Prostate gland (tissue), 2 donors: ENCODE data around the gene TSPYL4. TPM values are rescaled to one million over a fixed set of nuclear protein-coding genes. Genes with fewer than 3 reads are reported as not detected.
A peak's percentile ranks its signal among the peaks of the same experiment; 100 is the strongest.

Experiments
- DNase-seq: peaks from one replicate; pipeline ENCODE4 v3.0.0-alpha.2; 2019; ENCODE audit warnings: low spot score
- H3K27ac ChIP-seq, 2 donors: fragments of 200-600 bp; sonication (generic); 2 replicates each; pipeline ENCODE4 v1.5.1; 2017 to 2019
- H3K27me3 ChIP-seq: fragments of 200-600 bp; sonication (generic); replicated peaks from 2 replicates; pipeline ENCODE4 v1.5.1; 2019; ENCODE audit not compliant: insufficient read depth
- H3K36me3 ChIP-seq, 2 donors: fragments of 200-600 bp; sonication (generic); 1 replicate in 1 of 2; 2 replicates in 1 of 2; pipeline versions ENCODE4 v1.5.1 to v1.8.1; 2017 to 2019
- H3K4me1 ChIP-seq: fragments of 200-600 bp; sonication (generic); replicated peaks from 2 replicates; pipeline ENCODE4 v1.5.1; 2019
- H3K4me3 ChIP-seq, 2 donors: fragments of 200-600 bp; sonication (generic); 2 replicates each; pipeline ENCODE4 v1.5.1; 2017 to 2019
- H3K9me3 ChIP-seq: fragments of 200-600 bp; sonication (generic); 2 replicates; pipeline ENCODE4 v1.5.1; 2017
- POLR2A ChIP-seq: fragments of 450-650 bp; IDR thresholded peaks from one replicate; pipeline ENCODE4 v1.6.1; 2016; ENCODE audit warnings: antibody characterized with exemption, mild to moderate bottlenecking
- POLR2AphosphoS5 ChIP-seq: sonication (generic); formaldehyde crosslinking; IDR thresholded peaks from one replicate; pipeline ENCODE4 v1.6.1; 2017; ENCODE audit warnings: antibody characterized with exemption
- WGBS: methylation state at CpG from one replicate; pipeline ENCODE4 v1.1.5; 2018; 5-methylcytosine and 5-hydroxymethylcytosine counted together
- intact Hi-C: fragments of 100-400 bp; cut with DNase I; formaldehyde crosslinking; loops from one replicate; pipeline ENCODE4 v1.14.2; 2022
- total RNA-seq, 2 donors: library from RNA; depleted of rRNA; stranded (reverse); fragments of >200 nt; gene quantifications; one replicate each; pipeline ENCODE4 v1.1.0, GENCODE V29; 2016
- TF ChIP-seq, protein P1 (sequence below), 4 experiments: fragments of 200-600 bp in 2 of 4; fragments of 450-650 bp in 2 of 4; sonication (generic) in 2 of 4; IDR thresholded peaks; 1 replicate in 3 of 4; 2 replicates in 1 of 4; pipeline ENCODE4 v1.5.1; 2016 to 2019; ENCODE audit warnings: antibody characterized with exemption in 4 of 4, mild to moderate bottlenecking in 2 of 4, moderate library complexity in 2 of 4

TSPYL4 gene
- total RNA-seq, 2 donors from 2014 or later, result 26.0 to 33.7 TPM

DNA sequence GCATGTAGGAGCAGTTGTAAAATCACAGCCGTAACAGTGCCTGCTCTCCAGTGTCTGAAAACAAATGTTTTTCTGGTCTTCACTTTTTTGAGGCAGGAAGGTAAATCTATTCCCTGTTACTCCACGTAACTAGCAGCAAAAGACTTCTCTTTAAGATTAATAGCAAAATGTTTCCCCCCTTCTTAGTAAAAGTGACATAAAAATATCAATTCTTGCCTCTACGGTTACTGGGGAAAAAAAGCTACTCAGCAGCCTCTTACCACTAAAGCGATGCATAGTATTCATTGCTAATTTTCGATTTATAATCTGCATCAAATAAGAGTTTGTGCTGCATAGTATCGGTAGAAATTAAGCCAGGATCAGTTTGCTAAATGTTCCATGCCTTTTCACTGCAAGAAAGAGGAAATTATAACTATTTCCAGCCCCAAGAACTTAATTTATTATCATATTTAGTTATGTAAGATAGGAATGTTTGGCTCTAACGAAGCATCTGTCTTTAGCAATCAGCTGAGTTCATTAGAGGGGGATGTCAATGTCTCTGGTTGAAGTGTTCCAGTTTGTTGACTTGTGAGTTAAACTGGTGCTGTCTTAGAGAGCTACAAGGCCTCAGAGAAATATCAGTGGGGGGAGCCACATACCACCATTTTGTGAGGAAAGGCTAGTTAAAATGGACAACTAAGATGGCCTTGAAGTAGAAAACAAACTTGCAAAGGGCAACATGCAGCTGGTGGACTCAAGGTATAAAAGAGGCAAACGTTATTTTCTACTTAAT, 26.5 kb upstream of the TSPYL4 start:
- no peaks in the 10 kb centered on the region for H3K9me3 ChIP-seq
- H3K36me3 ChIP-seq, result no peaks in the 10 kb centered on the region
- intact Hi-C loops, result loop anchor here (5.0 to 10.0 kb wide), 2 partner anchors 254 to 292 kb away; partner anchors contain the start of gene RWDD1
- TF ChIP-seq, protein P1, sequence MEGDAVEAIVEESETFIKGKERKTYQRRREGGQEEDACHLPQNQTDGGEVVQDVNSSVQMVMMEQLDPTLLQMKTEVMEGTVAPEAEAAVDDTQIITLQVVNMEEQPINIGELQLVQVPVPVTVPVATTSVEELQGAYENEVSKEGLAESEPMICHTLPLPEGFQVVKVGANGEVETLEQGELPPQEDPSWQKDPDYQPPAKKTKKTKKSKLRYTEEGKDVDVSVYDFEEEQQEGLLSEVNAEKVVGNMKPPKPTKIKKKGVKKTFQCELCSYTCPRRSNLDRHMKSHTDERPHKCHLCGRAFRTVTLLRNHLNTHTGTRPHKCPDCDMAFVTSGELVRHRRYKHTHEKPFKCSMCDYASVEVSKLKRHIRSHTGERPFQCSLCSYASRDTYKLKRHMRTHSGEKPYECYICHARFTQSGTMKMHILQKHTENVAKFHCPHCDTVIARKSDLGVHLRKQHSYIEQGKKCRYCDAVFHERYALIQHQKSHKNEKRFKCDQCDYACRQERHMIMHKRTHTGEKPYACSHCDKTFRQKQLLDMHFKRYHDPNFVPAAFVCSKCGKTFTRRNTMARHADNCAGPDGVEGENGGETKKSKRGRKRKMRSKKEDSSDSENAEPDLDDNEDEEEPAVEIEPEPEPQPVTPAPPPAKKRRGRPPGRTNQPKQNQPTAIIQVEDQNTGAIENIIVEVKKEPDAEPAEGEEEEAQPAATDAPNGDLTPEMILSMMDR (IDR thresholded peaks at IDR 0.05), result no peak
- no peak for TF ChIP-seq POLR2AphosphoS5
- TF ChIP-seq POLR2A, result no peak
- WGBS, result 4% methylated on average over 8 of the region's 8 CpGs
- peak overlapping the region; percentile 82 to 91 for H3K4me3 ChIP-seq
- DNase-seq, result no peak
- peaks cover 7% of the 10 kb centered on the region for H3K4me1 ChIP-seq
- no peaks in the 10 kb centered on the region for H3K27me3 ChIP-seq
- H3K27ac ChIP-seq, result peak overlapping the region; percentile 92 to 99

DNA sequence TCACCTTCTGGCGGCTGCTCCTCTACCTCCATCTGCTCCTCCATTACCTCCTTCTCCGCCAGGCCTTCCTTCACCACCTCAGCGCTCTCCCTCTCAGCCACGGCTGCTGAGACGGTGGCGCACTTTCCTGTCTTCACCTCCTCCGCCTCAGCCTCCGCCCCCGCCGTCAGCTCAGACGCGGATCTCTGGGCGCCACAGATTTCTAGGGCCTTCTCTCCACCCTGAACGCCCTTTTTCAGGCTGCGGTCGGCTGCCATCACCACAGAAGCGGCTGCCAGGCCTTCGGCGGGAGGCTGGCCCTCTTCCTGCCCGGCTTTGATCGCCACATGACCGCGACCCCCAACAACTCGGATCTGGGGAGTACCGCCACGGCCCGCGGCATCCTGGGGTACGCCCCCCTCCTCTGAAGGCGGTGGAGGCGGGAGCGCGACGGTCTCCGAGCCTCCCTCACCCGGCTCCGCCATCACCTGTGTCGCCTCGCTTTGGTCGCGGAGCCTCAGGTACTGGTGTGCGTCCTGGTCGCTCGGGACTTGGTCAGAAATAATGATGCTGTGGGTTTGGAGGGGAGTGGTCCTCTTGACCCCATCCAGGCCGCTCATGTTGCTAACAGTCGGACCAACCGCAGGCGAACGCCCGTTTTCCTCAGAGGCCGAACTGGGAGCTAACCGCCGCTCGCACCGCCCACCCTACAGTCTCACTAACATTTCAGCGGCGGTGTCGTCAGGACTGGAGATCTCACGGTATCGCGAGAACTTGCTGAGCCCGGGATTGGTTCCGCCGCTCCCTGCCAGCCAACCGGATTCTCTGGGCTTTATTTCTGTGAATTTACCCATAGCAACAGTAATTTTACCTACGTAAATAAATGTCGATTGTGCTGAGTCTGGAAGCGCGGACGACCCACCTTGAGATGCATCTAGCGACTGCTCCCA, 25.6 kb upstream of the TSPYL4 start, which contains the start of gene TSPYL1:
Gene TSPYL1, minus strand, starts transcription at position 699 of the 929 bp plus-strand sequence. Its CDS starts 100 bp downstream, at position 599.
- peak; percentile 98 for DNase-seq
- H3K4me3 ChIP-seq, result peak within 1 kb of the TSS; percentile 82 to 91
- WGBS, result under 1% methylated on average over 67 of the region's 71 CpGs
- TF ChIP-seq POLR2AphosphoS5 (peak; percentile 98), POLR2A (peak; percentile 98)
- TF ChIP-seq, protein P1 (IDR thresholded peaks at IDR 0.05), result no peak
- H3K27me3 ChIP-seq, result no peaks in the 10 kb centered on the region
- H3K27ac ChIP-seq, result peak within 1 kb of the TSS; percentile 92 to 99
- no peaks in the 10 kb centered on the region for H3K9me3 ChIP-seq
- H3K36me3 ChIP-seq, result no peaks in the 10 kb centered on the region
- peaks cover 7% of the 10 kb centered on the region for H3K4me1 ChIP-seq
- intact Hi-C loops, result loop anchor here (5.0 to 10.0 kb wide), 4 partner anchors 233 to 405 kb away; partner anchors contain the start of genes CALHM5, KPNA5 and RWDD1

DNA sequence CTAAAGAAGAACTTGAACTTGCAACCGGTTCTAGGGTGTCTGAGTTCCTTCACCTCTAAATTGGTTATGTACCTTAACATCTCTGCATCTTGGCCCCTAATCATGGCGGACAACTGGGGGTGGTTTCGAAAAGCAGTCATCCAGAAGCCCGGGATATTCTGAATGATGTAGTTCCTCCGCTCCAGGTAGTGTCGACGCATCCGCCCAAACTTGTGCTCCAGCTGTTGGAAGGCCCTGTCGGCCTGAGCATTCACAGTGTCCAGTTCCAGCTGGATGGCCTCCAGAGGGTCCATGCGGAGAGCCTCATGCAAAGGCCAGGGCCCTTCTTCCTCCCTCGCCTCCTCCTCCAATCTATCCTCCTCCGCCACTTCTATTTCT, 25.0 kb upstream of the TSPYL4 start:
- peak; percentile 57 for DNase-seq
- H3K36me3 ChIP-seq, result no peaks in the 10 kb centered on the region
- no peaks in the 10 kb centered on the region for H3K9me3 ChIP-seq
- peak overlapping the region; percentile 92 to 99 for H3K27ac ChIP-seq
- peaks cover 7% of the 10 kb centered on the region for H3K4me1 ChIP-seq
- H3K4me3 ChIP-seq, result peak overlapping the region; percentile 82 to 91
- intact Hi-C loops, result loop anchor here (5.0 to 10.0 kb wide), 2 partner anchors 233 to 406 kb away; partner anchors contain the start of genes CALHM5 and KPNA5
- H3K27me3 ChIP-seq, result no peaks in the 10 kb centered on the region
- 4% methylated on average over 12 of the region's 12 CpGs for WGBS
- TF ChIP-seq POLR2AphosphoS5, result no peak
- no peak for TF ChIP-seq POLR2A

DNA sequence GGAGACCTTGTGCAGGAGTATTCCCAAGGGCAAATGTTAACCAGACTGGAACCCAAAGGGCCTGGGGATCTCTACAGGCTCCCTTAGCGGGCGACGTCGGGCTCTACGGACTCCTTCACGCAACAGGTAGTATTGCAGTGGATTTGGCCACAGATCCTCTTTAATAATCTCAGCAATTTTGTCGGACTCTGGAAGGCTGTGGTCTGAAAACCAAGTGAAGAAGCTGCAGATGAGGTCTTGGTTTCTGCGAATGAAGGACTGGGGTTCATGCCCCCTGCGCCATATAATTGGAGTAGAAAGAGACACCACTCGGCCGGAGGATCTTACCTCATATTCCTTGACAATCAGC, 24.6 kb upstream of the TSPYL4 start:
- WGBS, result 39% methylated on average over 11 of the region's 11 CpGs
- no peaks in the 10 kb centered on the region for H3K9me3 ChIP-seq
- DNase-seq, result no peak
- H3K4me1 ChIP-seq, result peaks cover 7% of the 10 kb centered on the region
- intact Hi-C loops, result loop anchor here (5.0 to 10.0 kb wide), 2 partner anchors 234 to 406 kb away; partner anchors contain the start of genes CALHM5 and KPNA5
- H3K27ac ChIP-seq, result peak overlapping the region; percentile 92 to 99
- H3K4me3 ChIP-seq, result peak overlapping the region; percentile 82 to 91
- TF ChIP-seq, protein P1 (IDR thresholded peaks at IDR 0.05), result no peak
- no peak for TF ChIP-seq POLR2A
- no peak for TF ChIP-seq POLR2AphosphoS5
- no peaks in the 10 kb centered on the region for H3K36me3 ChIP-seq
- H3K27me3 ChIP-seq, result no peaks in the 10 kb centered on the region

DNA sequence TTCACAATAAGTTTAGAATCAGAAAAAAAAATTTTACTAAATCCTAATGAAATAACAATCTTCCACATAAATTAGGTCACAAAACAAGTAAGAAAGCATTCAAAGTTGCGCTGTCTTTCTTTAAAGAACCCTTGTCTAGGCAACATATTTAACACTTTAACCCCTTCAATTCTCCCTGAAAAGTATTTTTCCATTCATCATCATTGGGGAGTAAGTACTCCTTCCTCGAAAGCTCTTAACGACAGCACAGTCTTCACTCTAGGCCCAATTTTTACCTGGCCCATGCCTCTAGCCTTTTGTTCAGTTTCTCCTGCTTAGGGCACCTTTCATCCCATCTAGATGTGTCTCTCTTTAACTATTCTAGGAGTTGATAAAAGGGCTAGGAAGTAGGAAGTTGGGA, 23.2 kb upstream of the TSPYL4 start:
- no peak for DNase-seq
- no peaks in the 10 kb centered on the region for H3K9me3 ChIP-seq
- intact Hi-C loops, result loop anchor here (5.0 to 10.0 kb wide), 2 partner anchors 235 to 408 kb away; partner anchors contain the start of genes CALHM5 and KPNA5
- 8% methylated on average over 3 of the region's 3 CpGs for WGBS
- H3K27me3 ChIP-seq, result no peaks in the 10 kb centered on the region
- TF ChIP-seq POLR2AphosphoS5, result no peak
- TF ChIP-seq POLR2A, result no peak
- TF ChIP-seq, protein P1 (IDR thresholded peaks at IDR 0.05), result no peak
- H3K27ac ChIP-seq, result no peak overlapping the region
- no peaks in the 10 kb centered on the region for H3K36me3 ChIP-seq
- peak overlapping the region; percentile 82 to 91 for H3K4me3 ChIP-seq
- peaks cover 7% of the 10 kb centered on the region for H3K4me1 ChIP-seq
